ENCODE results near the gene PPM1F. TPM values are rescaled to one million over a fixed set of nuclear protein-coding genes. Genes with fewer than 3 reads are reported as not detected.

Gene PPM1F
- 17.5 TPM for total RNA-seq
- long read RNA-seq, full-length matches to known transcripts: 18 of 38 reads
- long read RNA-seq, partial matches to known transcripts: 5 of 38 reads
- long read RNA-seq, other reads (novel, unspliced or antisense): 15 of 38 reads

GRCh38 chr22:21952586-21953571 is at the start of gene PPM1F:
Gene PPM1F (minus strand): TSS chr22:21952848. CDS start chr22:21946048, 6,800 bp downstream.
- no peaks in the 10 kb centered on the region for H3K9me3 ChIP-seq (replicated peaks)
- peak within 1 kb of the TSS; percentile 98 for H3K27ac ChIP-seq (replicated peaks)
- peak within 1 kb of the TSS; percentile 80 for H3K4me3 ChIP-seq
- intact Hi-C loops (cut with micrococcal nuclease): no loop called here
- TF ChIP-seq CTCF (IDR thresholded peaks at IDR 0.05; ENCODE audit: borderline replicate concordance): peak; percentile 92
- no peaks in the 10 kb centered on the region for H3K27me3 ChIP-seq (ENCODE audit: low read depth)
- peak; percentile 88 for DNase-seq
- H3K4me1 ChIP-seq: peaks cover 50% of the 10 kb centered on the region
- H3K36me3 ChIP-seq: no peaks in the 10 kb centered on the region

GRCh38 chr22:22001664-22002525 is 49.2 kb upstream of the PPM1F start:
- TF ChIP-seq CTCF (IDR thresholded peaks at IDR 0.05; ENCODE audit: borderline replicate concordance): no peak
- H3K4me3 ChIP-seq: no peak overlapping the region
- no peaks in the 10 kb centered on the region for H3K36me3 ChIP-seq

GRCh38 chr22:21998595-21999247 is 46.1 kb upstream of the PPM1F start:
- H3K4me3 ChIP-seq: no peak overlapping the region
- H3K36me3 ChIP-seq: no peaks in the 10 kb centered on the region
- no peak for DNase-seq
- intact Hi-C loops (cut with micrococcal nuclease): no loop called here
- no peaks in the 10 kb centered on the region for H3K4me1 ChIP-seq
- H3K27ac ChIP-seq (replicated peaks): no peak overlapping the region
- TF ChIP-seq CTCF (IDR thresholded peaks at IDR 0.05; ENCODE audit: borderline replicate concordance): no peak
- H3K27me3 ChIP-seq (ENCODE audit: low read depth): peaks cover 44% of the 10 kb centered on the region
- H3K9me3 ChIP-seq (replicated peaks): no peaks in the 10 kb centered on the region

More at GRCh38 chr22:22001664-22002525, 49.2 kb upstream of the PPM1F start:
- intact Hi-C loops (cut with micrococcal nuclease): no loop called here
- Histone ChIP-seq H3K27ac (replicated peaks) (no peak overlapping the region), H3K9me3 (replicated peaks) (no peaks in the 10 kb centered on the region), H3K4me1 (no peaks in the 10 kb centered on the region), H3K27me3 (ENCODE audit: low read depth) (peaks cover 44% of the 10 kb centered on the region)
- DNase-seq: no peak

- H3K9me3 ChIP-seq (replicated peaks): no peaks in the 10 kb centered on the region
- intact Hi-C loops (cut with micrococcal nuclease): no loop called here
- DNase-seq: no peak
- no peak overlapping the region for H3K4me3 ChIP-seq
- no peaks in the 10 kb centered on the region for H3K4me1 ChIP-seq
- peaks cover 39% of the 10 kb centered on the region for H3K27me3 ChIP-seq (ENCODE audit: low read depth)
- no peak overlapping the region for H3K27ac ChIP-seq (replicated peaks)
- no peak for TF ChIP-seq CTCF (IDR thresholded peaks at IDR 0.05; ENCODE audit: borderline replicate concordance)
- no peaks in the 10 kb centered on the region for H3K36me3 ChIP-seq
Observed at GRCh38 chr22:21996175-21996720, 43.6 kb upstream of the PPM1F start.
